Osteoblast (primary cell): ENCODE results near the gene RBM43. TPM values are rescaled to one million over a fixed set of nuclear protein-coding genes. Genes with fewer than 3 reads are reported as not detected.

Experiments used
- DNase-seq: peaks from one replicate; pipeline ENCODE4 v3.0.0; 2011; ENCODE audit warnings: low spot score, mixed read lengths; ENCODE audit not compliant: insufficient read length; ENCODE audit errors: missing footprints
- H2AFZ ChIP-seq: 2 replicates; pipeline ENCODE4 v1.6.0; 2011; ENCODE audit warnings: mild to moderate bottlenecking, low read length
- H3K27ac ChIP-seq: 2 replicates; pipeline ENCODE4 v1.5.1; 2011; ENCODE audit warnings: mild to moderate bottlenecking, low read depth, low read length, moderate library complexity
- H3K27me3 ChIP-seq: 2 replicates; pipeline ENCODE4 v1.6.0; 2012; ENCODE audit warnings: mild to moderate bottlenecking, control low read depth, inconsistent platforms, low read length, moderate library complexity; ENCODE audit not compliant: insufficient read depth
- H3K36me3 ChIP-seq: 2 replicates; pipeline ENCODE4 v1.5.1; 2011; ENCODE audit warnings: mild to moderate bottlenecking, low read length, control low read depth, moderate library complexity; ENCODE audit not compliant: insufficient read depth
- H3K4me1 ChIP-seq: 2 replicates; pipeline ENCODE4 v1.5.1; 2011; ENCODE audit warnings: mild to moderate bottlenecking, low read length, control low read depth, moderate library complexity; ENCODE audit not compliant: insufficient read depth
- H3K4me2 ChIP-seq: 2 replicates; pipeline ENCODE4 v1.6.0; 2011; ENCODE audit warnings: mild to moderate bottlenecking, low read length; ENCODE audit not compliant: insufficient read depth
- H3K4me3 ChIP-seq: fragments of 200-600 bp; sonication (generic); 3 replicates; pipeline ENCODE4 v1.5.1; 2012; ENCODE audit warnings: mild to moderate bottlenecking, low read length, inconsistent platforms; ENCODE audit not compliant: insufficient read depth
- H3K79me2 ChIP-seq: 2 replicates; pipeline ENCODE4 v1.6.0; 2012; ENCODE audit warnings: mild to moderate bottlenecking, low read length, control low read depth, inconsistent platforms; ENCODE audit not compliant: insufficient read depth
- H3K9me3 ChIP-seq: 2 replicates; pipeline ENCODE4 v1.5.1; 2011; ENCODE audit warnings: low read depth, low read length, control low read depth
- H4K20me1 ChIP-seq: 2 replicates; pipeline ENCODE4 v1.6.0; 2012; ENCODE audit warnings: mild to moderate bottlenecking, low read length, control low read depth; ENCODE audit not compliant: insufficient read depth
- total RNA-seq: library from RNA; depleted of rRNA; stranded (reverse); fragments of >200 nt; gene quantifications from 2 replicates; pipeline ENCODE4 v1.2.3, GENCODE V29; 2012
- TF ChIP-seq, protein P1 (sequence below): IDR thresholded peaks from 2 replicates; pipeline ENCODE4 v1.5.1; 2011; ENCODE audit warnings: mild to moderate bottlenecking, low read depth, low read length, moderate library complexity; ENCODE audit errors: extremely low read depth

Gene RBM43
- total RNA-seq, 1 donor: 11.6 TPM

DNA sequence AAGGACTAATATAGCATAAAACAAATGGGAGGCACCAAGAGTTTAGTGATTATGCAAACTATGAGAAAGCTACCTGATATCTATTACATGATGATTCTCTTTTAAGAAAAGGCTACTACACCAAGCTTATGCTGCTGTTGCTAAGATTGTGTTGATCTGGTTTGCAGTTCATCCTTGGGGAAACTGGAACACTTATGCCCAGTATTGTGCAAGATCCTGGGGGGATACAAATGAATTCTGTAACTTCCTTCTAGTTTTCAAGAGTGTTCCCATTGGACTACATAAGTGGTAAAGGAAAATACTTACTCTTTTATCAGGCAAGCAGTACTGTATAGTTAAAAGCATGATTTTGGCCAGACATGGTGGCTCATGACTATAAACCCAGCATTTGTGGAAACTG lies 30.9 kb upstream of the RBM43 start:
- Histone ChIP-seq H3K4me3 (no peak overlapping the region), H3K27ac (no peak overlapping the region), H3K27me3 (no peaks in the 10 kb centered on the region), H3K79me2 (peaks cover under 1% of the 10 kb centered on the region), H4K20me1 (no peaks in the 10 kb centered on the region), H3K36me3 (no peaks in the 10 kb centered on the region), H3K4me1 (peaks cover 6% of the 10 kb centered on the region), H3K9me3 (no peaks in the 10 kb centered on the region), H3K4me2 (no peak overlapping the region), H2AFZ (no peak overlapping the region)
- TF ChIP-seq, protein P1, sequence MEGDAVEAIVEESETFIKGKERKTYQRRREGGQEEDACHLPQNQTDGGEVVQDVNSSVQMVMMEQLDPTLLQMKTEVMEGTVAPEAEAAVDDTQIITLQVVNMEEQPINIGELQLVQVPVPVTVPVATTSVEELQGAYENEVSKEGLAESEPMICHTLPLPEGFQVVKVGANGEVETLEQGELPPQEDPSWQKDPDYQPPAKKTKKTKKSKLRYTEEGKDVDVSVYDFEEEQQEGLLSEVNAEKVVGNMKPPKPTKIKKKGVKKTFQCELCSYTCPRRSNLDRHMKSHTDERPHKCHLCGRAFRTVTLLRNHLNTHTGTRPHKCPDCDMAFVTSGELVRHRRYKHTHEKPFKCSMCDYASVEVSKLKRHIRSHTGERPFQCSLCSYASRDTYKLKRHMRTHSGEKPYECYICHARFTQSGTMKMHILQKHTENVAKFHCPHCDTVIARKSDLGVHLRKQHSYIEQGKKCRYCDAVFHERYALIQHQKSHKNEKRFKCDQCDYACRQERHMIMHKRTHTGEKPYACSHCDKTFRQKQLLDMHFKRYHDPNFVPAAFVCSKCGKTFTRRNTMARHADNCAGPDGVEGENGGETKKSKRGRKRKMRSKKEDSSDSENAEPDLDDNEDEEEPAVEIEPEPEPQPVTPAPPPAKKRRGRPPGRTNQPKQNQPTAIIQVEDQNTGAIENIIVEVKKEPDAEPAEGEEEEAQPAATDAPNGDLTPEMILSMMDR: no peak
- DNase-seq: no peak

DNA sequence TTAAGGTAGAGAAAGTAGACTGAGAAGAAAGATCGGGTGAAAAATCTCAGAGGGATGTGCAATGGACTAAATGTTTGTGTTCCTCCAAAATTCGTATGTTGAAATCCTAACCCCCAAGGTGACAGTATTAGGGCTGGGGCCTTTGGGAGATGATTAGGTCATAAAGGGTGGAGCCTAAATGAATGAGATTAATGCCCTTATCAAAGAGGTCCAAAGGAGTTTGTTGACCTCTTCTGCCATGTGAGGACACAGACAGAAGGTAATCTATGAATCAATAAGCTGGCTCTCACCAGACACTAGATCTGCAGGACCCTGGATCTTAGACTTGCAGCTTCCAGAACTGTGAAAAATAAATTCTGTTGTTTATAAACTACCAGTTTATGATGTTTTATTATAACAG lies 30.5 kb upstream of the RBM43 start:
- H3K4me2 ChIP-seq: no peak overlapping the region
- H3K79me2 ChIP-seq: peaks cover 4% of the 10 kb centered on the region
- no peaks in the 10 kb centered on the region for H4K20me1 ChIP-seq
- peaks cover 6% of the 10 kb centered on the region for H3K4me1 ChIP-seq
- no peak overlapping the region for H3K4me3 ChIP-seq
- H3K36me3 ChIP-seq: no peaks in the 10 kb centered on the region
- no peaks in the 10 kb centered on the region for H3K9me3 ChIP-seq
- TF ChIP-seq, protein P1: no peak
- DNase-seq: no peak
- no peak overlapping the region for H3K27ac ChIP-seq
- no peaks in the 10 kb centered on the region for H3K27me3 ChIP-seq
- no peak overlapping the region for H2AFZ ChIP-seq

DNA sequence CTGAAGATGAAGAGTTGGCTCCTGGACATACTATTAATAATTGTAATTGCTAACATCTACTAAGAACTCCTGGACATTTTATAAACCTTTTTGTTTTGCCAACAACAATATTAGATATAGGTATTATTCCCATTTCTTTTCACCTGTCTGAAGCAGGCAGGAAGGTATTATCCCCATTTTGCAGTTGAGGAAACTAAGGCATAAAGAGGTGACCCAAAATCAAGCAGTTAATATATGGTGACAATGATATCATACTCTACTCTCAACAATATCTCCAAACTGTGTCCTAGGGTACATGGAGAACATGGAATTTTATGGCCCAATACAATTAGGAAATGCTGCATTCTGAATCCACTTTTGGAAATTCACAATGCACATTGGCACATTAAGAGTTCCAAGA lies 29.6 kb upstream of the RBM43 start:
- Histone ChIP-seq H3K79me2 (peaks cover 6% of the 10 kb centered on the region), H2AFZ (no peak overlapping the region), H3K36me3 (no peaks in the 10 kb centered on the region), H3K4me2 (no peak overlapping the region), H3K4me1 (peaks cover 6% of the 10 kb centered on the region), H3K4me3 (no peak overlapping the region), H3K27me3 (no peaks in the 10 kb centered on the region), H3K27ac (no peak overlapping the region), H4K20me1 (no peaks in the 10 kb centered on the region), H3K9me3 (no peaks in the 10 kb centered on the region)
- TF ChIP-seq, protein P1: no peak
- no peak for DNase-seq

DNA sequence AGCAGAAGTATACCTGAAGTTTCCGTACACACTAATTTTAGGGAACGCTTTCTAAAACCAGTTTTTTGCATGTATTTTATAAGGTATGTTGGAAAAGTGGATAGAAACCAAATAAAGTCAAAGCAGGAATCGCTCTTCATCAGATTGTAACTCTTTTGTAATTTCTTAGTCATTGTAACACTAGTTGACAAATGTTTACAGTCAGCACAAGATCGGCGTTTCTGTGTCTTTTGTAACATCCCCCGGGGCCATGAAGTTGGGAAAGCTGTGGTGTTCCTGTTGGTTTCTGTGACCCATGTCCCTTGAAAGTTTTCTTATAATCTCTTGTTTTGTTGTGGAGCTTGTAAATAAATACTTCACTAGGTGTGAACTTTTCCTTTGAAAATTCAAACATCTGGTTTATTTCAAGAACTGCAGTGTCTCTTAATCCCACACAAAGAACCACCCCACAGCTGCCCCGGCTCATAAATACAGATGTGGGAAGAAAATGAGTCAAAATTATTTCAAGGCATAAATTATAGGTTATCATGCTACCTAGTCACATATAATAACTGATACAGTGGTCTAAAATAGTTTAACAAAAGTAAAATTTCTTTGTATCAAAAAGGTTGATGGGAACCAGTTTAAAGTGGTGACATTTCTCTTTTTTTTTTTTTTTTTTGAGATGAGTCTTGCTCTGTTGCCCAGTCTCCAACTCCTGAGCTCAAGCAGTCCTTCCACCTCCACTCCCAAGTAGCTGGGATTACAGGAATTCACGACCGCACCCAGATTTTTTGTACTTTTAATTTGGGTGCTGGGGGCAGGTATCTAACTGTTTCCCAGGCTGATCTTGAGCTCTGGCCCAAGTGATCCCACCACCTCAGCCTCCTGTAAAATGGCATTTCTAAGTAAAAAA lies 28.6 kb upstream of the RBM43 start:
- Histone ChIP-seq H3K9me3 (no peaks in the 10 kb centered on the region), H3K27me3 (no peaks in the 10 kb centered on the region), H4K20me1 (no peaks in the 10 kb centered on the region), H3K4me3 (peak overlapping the region; percentile 88), H3K27ac (peak overlapping the region; percentile 92), H3K36me3 (no peaks in the 10 kb centered on the region), H2AFZ (peak overlapping the region; percentile 88), H3K4me2 (peak overlapping the region; percentile 93), H3K4me1 (peaks cover 6% of the 10 kb centered on the region), H3K79me2 (peaks cover 6% of the 10 kb centered on the region)
- peak; percentile 80 for DNase-seq
- TF ChIP-seq, protein P1: no peak
